WERI-Rb-1 (cell line): ENCODE data around the gene DNAJC9.

Source experiments
- DNase-seq: peaks from one replicate; pipeline ENCODE4 v3.0.0-alpha.2; 2020
- H3K27ac ChIP-seq: fragments of 250-450 bp; sonication (Bioruptor Pico); 2 replicates; pipeline ENCODE4 v1.5.1; 2020; ENCODE audit warnings: mild to moderate bottlenecking, moderate library complexity
- H3K27me3 ChIP-seq: fragments of 250-450 bp; sonication (Bioruptor Pico); 2 replicates; pipeline ENCODE4 v1.5.1; 2021; ENCODE audit warnings: mild to moderate bottlenecking, low read depth, moderate library complexity; ENCODE audit not compliant: insufficient read depth, severe bottlenecking
- H3K36me3 ChIP-seq: fragments of 250-450 bp; sonication (Bioruptor Pico); 2 replicates; pipeline ENCODE4 v1.5.1; 2020; ENCODE audit warnings: mild to moderate bottlenecking, moderate library complexity
- H3K4me3 ChIP-seq: 2 replicates; pipeline ENCODE4 v1.5.1; 2011; ENCODE audit warnings: low read depth, mild to moderate bottlenecking, control low read depth, low read length
- H3K9me3 ChIP-seq: fragments of 250-450 bp; sonication (Bioruptor Pico); 2 replicates; pipeline ENCODE4 v1.5.1; 2021; ENCODE audit warnings: mild to moderate bottlenecking, moderate library complexity; ENCODE audit not compliant: severe bottlenecking
- CTCF ChIP-seq: IDR thresholded peaks from 2 replicates; pipeline ENCODE4 v1.5.1; 2011; ENCODE audit warnings: low read depth, mild to moderate bottlenecking, control low read depth, inconsistent platforms, low read length

Gene DNAJC9

DNA sequence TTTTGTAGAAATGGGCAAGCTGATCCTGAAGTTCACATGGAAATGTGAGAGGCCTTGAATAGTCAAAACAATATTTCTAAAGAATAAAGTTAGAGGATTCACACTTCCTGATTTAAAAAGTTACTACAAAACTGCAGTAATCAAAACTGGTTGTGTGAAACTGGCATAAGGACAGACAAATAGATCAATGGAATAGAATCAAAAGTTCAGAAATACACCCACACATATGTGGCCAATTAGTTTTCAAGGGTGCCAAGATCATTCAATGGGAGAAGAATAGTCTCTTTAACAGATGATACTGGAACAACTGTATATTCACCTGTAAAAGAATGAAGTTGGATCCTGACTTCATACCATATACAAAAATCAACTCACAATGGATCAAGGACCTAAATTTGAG is 27.7 kb downstream of the DNAJC9 start:
- H3K27me3 ChIP-seq, result no peaks in the 10 kb centered on the region
- TF ChIP-seq CTCF, result no peak
- H3K36me3 ChIP-seq, result peaks cover 7% of the 10 kb centered on the region
- no peak for DNase-seq
- no peak overlapping the region for H3K27ac ChIP-seq
- H3K4me3 ChIP-seq, result no peak overlapping the region
- no peaks in the 10 kb centered on the region for H3K9me3 ChIP-seq

DNA sequence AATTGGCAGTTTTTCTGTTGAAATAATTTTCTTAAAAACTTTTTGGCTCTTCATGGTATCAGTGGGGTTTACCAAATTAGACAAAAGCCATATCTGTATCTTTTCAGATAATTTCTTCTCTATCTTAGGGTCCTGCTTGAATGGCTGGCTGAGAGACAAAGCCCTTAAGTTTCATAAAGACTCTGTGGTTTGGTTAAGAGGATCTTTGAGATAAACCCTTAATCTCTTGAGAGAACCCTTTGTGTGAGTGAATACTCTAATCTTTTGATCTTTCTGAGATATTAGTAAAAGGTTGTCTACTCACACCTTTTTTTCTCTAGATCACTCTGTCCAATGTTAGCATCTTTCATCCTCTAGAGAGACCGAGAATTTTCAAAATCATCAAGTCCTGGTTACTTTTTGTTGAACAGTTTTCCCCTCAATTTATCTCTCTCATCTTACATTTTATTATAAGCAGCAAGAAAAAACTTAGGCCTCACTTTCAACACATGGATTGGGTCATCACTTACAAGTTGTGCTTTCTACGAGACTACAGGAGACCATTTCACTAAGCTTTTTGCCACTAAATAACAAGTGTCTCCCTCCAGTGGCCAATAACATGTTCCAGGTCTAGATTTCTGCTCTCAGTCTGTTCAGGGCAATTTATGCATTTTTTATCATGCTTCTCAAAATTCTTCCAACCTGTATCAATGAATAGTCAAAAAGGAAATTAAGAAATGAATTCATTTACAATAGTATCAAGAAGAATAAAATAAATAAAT is 28.4 kb downstream of the DNAJC9 start:
- no peak for DNase-seq
- Histone ChIP-seq H3K36me3 (peaks cover 7% of the 10 kb centered on the region), H3K4me3 (no peak overlapping the region), H3K27me3 (no peaks in the 10 kb centered on the region), H3K9me3 (no peaks in the 10 kb centered on the region), H3K27ac (peak overlapping the region; percentile 10; the same call in 1 of the 2 replicates)
- TF ChIP-seq CTCF, result peak; percentile 44; the same call in 1 of the 2 replicates

DNA sequence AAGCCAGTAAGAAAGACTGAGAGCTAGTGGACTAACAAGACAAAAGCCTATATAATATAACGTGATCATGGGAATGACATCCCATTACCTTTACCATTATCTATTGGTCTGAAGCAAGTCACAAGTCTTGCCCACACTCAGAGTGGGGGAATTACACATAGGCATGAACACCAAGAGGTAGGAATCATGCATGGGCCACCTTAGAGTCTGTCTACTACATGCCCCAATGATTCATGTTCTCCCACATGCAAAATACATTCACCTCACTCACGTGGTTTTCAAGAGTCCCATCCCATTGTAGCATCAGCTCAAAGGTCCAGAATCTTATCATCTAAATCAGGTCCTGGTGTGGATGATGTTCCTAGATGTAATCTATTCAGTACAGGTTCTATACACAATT is 29.4 kb downstream of the DNAJC9 start:
- Histone ChIP-seq H3K36me3 (peaks cover 7% of the 10 kb centered on the region), H3K27me3 (no peaks in the 10 kb centered on the region), H3K27ac (no peak overlapping the region), H3K4me3 (no peak overlapping the region), H3K9me3 (no peaks in the 10 kb centered on the region)
- no peak for DNase-seq
- TF ChIP-seq CTCF, result no peak

GRCh38 chr10:73215749-73216148 is 31.3 kb downstream of the DNAJC9 start:
- Histone ChIP-seq H3K9me3 (no peaks in the 10 kb centered on the region), H3K4me3 (no peak overlapping the region), H3K36me3 (peaks cover 7% of the 10 kb centered on the region), H3K27me3 (no peaks in the 10 kb centered on the region), H3K27ac (no peak overlapping the region)
- TF ChIP-seq CTCF, result no peak
- DNase-seq, result no peak

GRCh38 chr10:73211106-73211811 is 35.8 kb downstream of the DNAJC9 start:
- no peak overlapping the region for H3K4me3 ChIP-seq
- no peak overlapping the region for H3K27ac ChIP-seq
- H3K36me3 ChIP-seq, result no peaks in the 10 kb centered on the region
- H3K27me3 ChIP-seq, result no peaks in the 10 kb centered on the region
- H3K9me3 ChIP-seq, result peaks cover 4% of the 10 kb centered on the region
- no peak for DNase-seq
- no peak for TF ChIP-seq CTCF
